ENCODE measurements around the gene ADARB1. TPM values are rescaled to one million over a fixed set of nuclear protein-coding genes. Genes with fewer than 3 reads are reported as not detected.

Gene ADARB1
- total and polyA plus RNA-seq, 2 of the 8 experiments (the other 6 are each of a cell fraction or from before 2014, with no cell fraction given) = 4.7 to 14.9 TPM

GRCh38 chr21:45042664-45043161 is 31.7 kb upstream of the ADARB1 start (continued):
- TF ChIP-seq MAFK (IDR thresholded peaks at IDR 0.05; ENCODE audit: low read depth, low read length) (no peak), ASH2L (IDR thresholded peaks at IDR 0.05; ENCODE audit: low read length) (no peak), SRF (IDR thresholded peaks at IDR 0.05; ENCODE audit: low read depth, low read length) (no peak)

Measured in H1 (cell line).